OCI-LY7 (cell line): ENCODE results near the gene CPT1A. TPM values are rescaled to one million over a fixed set of nuclear protein-coding genes. Genes with fewer than 3 reads are reported as not detected.

Source experiments
- BruUV-seq: library from RNA; stranded (reverse); fragments of 400-500 nt; replicated peaks from 2 replicates; lab custom pipeline; 2021; lab: Mats Ljungman, UMichigan
- CTCF ChIA-PET: fragments of 300-600 bp; sonication (Branson Sonifier 250); formaldehyde crosslinking; loops from one replicate; lab custom pipeline; 2022; ENCODE audit warnings: antibody characterized with exemption; ENCODE audit not compliant: unreplicated experiment; lab: Charles Lee
- POLR2A ChIA-PET: fragments of 300-600 bp; sonication (Branson Sonifier 250); formaldehyde crosslinking; loops from one replicate; lab custom pipeline; 2022; ENCODE audit warnings: antibody characterized with exemption; lab: Charles Lee
- DNase-seq: peaks from one replicate; pipeline ENCODE4 v3.0.0-alpha.2; 2015; ENCODE audit warnings: low spot score
- H2AFZ ChIP-seq: fragments of 200-600 bp; sonication (generic), shearing (Covaris generic); 2 replicates; pipeline ENCODE4 v1.6.1; 2014; ENCODE audit warnings: mild to moderate bottlenecking, antibody characterized with exemption, low read length, moderate library complexity
- H3K27ac ChIP-seq: fragments of 200-600 bp; sonication (generic); 2 replicates; pipeline ENCODE4 v1.5.1; 2014; ENCODE audit warnings: mixed run types, low read depth, mild to moderate bottlenecking, moderate library complexity, low read length, inconsistent platforms; ENCODE audit not compliant: poor library complexity, severe bottlenecking
- H3K36me3 ChIP-seq: fragments of 200-600 bp; sonication (generic); 2 replicates; pipeline ENCODE4 v1.6.1; 2014; ENCODE audit warnings: mild to moderate bottlenecking, antibody characterized with exemption, low read length, moderate library complexity, mixed read lengths; ENCODE audit not compliant: insufficient read depth
- H3K4me1 ChIP-seq: fragments of 200-600 bp; sonication (generic); 2 replicates; pipeline ENCODE4 v1.5.1; 2014; ENCODE audit warnings: mild to moderate bottlenecking, low read length; ENCODE audit not compliant: insufficient read depth, poor library complexity, severe bottlenecking
- H3K4me2 ChIP-seq: fragments of 200-600 bp; sonication (generic); 2 replicates; pipeline ENCODE4 v1.6.1; 2014; ENCODE audit warnings: mild to moderate bottlenecking, low read length
- H3K4me3 ChIP-seq: fragments of 200-600 bp; sonication (generic); 2 replicates; pipeline ENCODE4 v1.5.1; 2014; ENCODE audit warnings: mild to moderate bottlenecking, low read depth, low read length; ENCODE audit not compliant: poor library complexity, severe bottlenecking
- H3K79me2 ChIP-seq: fragments of 200-600 bp; sonication (generic); 2 replicates; pipeline ENCODE4 v1.6.1; 2016; ENCODE audit warnings: low read depth, mild to moderate bottlenecking, low read length, moderate library complexity, mixed read lengths; ENCODE audit not compliant: insufficient read depth
- H3K9me2 ChIP-seq: fragments of 200-600 bp; sonication (generic); 2 replicates; pipeline ENCODE4 v1.6.1; 2016; ENCODE audit warnings: mild to moderate bottlenecking, low read length, mixed read lengths; ENCODE audit not compliant: insufficient read depth
- H3K9me3 ChIP-seq: fragments of 200-600 bp; sonication (generic); 2 replicates; pipeline ENCODE4 v1.6.1; 2014; ENCODE audit warnings: mild to moderate bottlenecking, mixed run types, low read length, mixed read lengths
- H4K20me1 ChIP-seq: fragments of 200-600 bp; sonication (generic); 2 replicates; pipeline ENCODE4 v1.6.1; 2014; ENCODE audit warnings: mild to moderate bottlenecking, antibody characterized with exemption, low read length, moderate library complexity, mixed read lengths; ENCODE audit not compliant: insufficient read depth
- EZH2phosphoT487 ChIP-seq: fragments of 200-600 bp; sonication (generic); IDR thresholded peaks from 2 replicates; pipeline ENCODE4 v1.6.1; 2018; ENCODE audit warnings: low read depth, borderline replicate concordance, mild to moderate bottlenecking, mixed run types, antibody characterized with exemption, low read length, moderate library complexity, mixed read lengths
- intact Hi-C: fragments of 100-400 bp; cut with micrococcal nuclease; formaldehyde crosslinking; loops from one replicate; pipeline ENCODE4 v1.10.0; 2022; ENCODE audit not compliant: unreplicated experiment
- total RNA-seq, 2 experiments: library from RNA; depleted of rRNA in 1 of 2; stranded (reverse); fragments of >200 nt in 1 of 2; shearing (Covaris generic) in 1 of 2; gene quantifications; 2 replicates each; pipeline ENCODE4 v1.2.3, GENCODE V29; 2014 to 2022
- TF ChIP-seq, protein P1 (sequence below): fragments of 200-600 bp; sonication (generic); conservative IDR thresholded peaks from 2 replicates; pipeline ENCODE4 v1.5.1; 2014; ENCODE audit warnings: mild to moderate bottlenecking, antibody characterized with exemption, low read length, moderate library complexity, mixed read lengths

Gene CPT1A
- total RNA-seq, 2 experiments from 2014 or later = 7.0 to 17.2 TPM

DNA sequence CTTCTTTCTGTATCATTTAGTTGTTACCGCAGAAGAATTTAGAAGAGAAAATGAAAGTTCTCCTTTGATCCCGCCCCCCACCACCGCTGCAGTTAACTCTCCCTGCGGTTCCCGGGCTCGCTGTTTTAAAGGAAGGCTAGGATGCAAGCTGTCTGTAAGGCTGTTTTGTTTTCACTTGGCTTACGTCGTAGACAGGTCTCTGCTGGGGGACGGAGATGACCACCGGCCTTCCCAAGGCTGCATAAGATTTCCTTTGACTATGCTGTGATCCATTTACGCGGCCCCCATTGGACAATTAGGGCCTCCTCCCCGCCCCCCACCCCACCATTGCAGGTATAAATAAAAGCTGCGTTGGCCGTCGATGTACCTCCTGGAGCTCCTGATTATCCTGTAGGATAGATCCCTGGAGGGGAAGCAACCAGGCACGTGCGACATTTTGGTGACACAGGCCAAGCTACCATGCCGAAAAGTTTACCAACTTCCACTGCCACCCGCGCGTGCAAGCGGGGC lies 1.4 kb upstream of the CPT1A start:
- H3K27ac ChIP-seq = no peak overlapping the region
- H3K79me2 ChIP-seq = no peaks in the 10 kb centered on the region
- ChIA-PET POLR2A (interaction anchor here (0.6 kb wide), 1 partner anchor 81 kb away, joined by 3 read pairs; no protein-coding TSS in a partner anchor), CTCF (no interaction called here)
- H3K9me3 ChIP-seq = no peaks in the 10 kb centered on the region
- no peaks in the 10 kb centered on the region for H3K36me3 ChIP-seq
- H3K4me1 ChIP-seq = peaks cover 33% of the 10 kb centered on the region
- H3K4me2 ChIP-seq = peak overlapping the region; percentile 85
- TF ChIP-seq, protein P1, sequence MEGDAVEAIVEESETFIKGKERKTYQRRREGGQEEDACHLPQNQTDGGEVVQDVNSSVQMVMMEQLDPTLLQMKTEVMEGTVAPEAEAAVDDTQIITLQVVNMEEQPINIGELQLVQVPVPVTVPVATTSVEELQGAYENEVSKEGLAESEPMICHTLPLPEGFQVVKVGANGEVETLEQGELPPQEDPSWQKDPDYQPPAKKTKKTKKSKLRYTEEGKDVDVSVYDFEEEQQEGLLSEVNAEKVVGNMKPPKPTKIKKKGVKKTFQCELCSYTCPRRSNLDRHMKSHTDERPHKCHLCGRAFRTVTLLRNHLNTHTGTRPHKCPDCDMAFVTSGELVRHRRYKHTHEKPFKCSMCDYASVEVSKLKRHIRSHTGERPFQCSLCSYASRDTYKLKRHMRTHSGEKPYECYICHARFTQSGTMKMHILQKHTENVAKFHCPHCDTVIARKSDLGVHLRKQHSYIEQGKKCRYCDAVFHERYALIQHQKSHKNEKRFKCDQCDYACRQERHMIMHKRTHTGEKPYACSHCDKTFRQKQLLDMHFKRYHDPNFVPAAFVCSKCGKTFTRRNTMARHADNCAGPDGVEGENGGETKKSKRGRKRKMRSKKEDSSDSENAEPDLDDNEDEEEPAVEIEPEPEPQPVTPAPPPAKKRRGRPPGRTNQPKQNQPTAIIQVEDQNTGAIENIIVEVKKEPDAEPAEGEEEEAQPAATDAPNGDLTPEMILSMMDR = no peak
- no peak for TF ChIP-seq EZH2phosphoT487
- H4K20me1 ChIP-seq = no peaks in the 10 kb centered on the region
- BruUV-seq = no TSS peak
- H3K9me2 ChIP-seq = no peaks in the 10 kb centered on the region
- intact Hi-C loops = loop anchor here (5.0 kb wide), 1 partner anchor 91 kb away; the partner anchor contains the start of gene TESMIN
- H2AFZ ChIP-seq = peak overlapping the region; percentile 34; the same call in 1 of the 2 replicates
- DNase-seq = no peak
- H3K4me3 ChIP-seq = no peak overlapping the region

DNA sequence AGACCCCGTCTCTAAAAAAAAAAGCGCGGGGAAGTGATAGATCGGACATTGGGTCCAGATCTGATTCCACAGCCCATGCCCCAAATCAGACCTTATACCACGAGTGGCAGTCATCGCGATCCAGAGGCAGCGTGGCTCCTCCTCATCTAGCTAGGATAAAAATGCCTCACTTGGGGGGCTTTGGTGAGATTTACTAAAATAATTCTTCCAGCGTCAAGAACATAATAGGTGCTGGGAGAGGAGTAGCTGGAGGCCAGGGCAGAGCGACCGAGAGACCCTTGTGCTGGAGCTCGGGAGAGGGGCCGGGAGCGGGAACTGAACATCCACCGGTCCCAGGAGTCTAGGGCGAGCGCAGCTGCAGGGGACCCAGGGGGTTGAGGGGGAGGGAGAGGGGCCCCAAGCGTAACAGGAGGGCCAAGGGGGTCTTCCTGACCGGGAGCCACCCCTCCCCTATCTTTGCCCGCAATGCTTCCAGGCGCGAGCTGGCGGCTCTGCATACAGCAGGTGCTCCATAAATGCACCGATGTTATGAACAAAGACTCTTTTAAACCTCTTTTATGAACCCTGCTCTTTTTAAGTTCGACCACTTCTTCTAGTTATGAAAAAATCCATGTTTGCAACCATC lies 823 bp upstream of the CPT1A start:
- POLR2A ChIA-PET = interaction anchor here (0.6 kb wide), 1 partner anchor 80 kb away, joined by 3 read pairs; no protein-coding TSS in a partner anchor
- Histone ChIP-seq H3K27ac (no peak overlapping the region), H3K9me3 (no peaks in the 10 kb centered on the region), H4K20me1 (no peaks in the 10 kb centered on the region), H3K4me3 (peak overlapping the region; percentile 73), H3K4me2 (peak overlapping the region; percentile 85), H3K36me3 (no peaks in the 10 kb centered on the region), H3K9me2 (no peaks in the 10 kb centered on the region), H2AFZ (no peak overlapping the region), H3K79me2 (no peaks in the 10 kb centered on the region), H3K4me1 (peaks cover 37% of the 10 kb centered on the region)
- DNase-seq = no peak
- CTCF ChIA-PET = interaction anchor here (0.6 kb wide), 1 partner anchor 90 kb away, joined by 4 read pairs; no protein-coding TSS in a partner anchor
- no TSS peak for BruUV-seq
- intact Hi-C loops = loop anchor here (5.0 kb wide), 1 partner anchor 90 kb away; the partner anchor contains the start of gene TESMIN
- TF ChIP-seq EZH2phosphoT487 = no peak
- TF ChIP-seq, protein P1 = no peak
